Activated CD4-positive, alpha-beta T cell treated with anti-CD3 and anti-CD28 coated beads, Interleukin-10, Interleukin-2, amounts not matched to agents 100 ng/mL and 50 ng/mL, durations not matched to agents 16 hours and 8 hours (primary cell): ENCODE measurements around the gene SRGN.
A peak's percentile ranks its signal among the peaks of the same experiment; 100 is the strongest.
"Not testable (repeated sequence)": the region's sequence is repeated elsewhere in the genome, so short reads cannot be mapped to it uniquely, and the experiment has no call there.

Experiments used
- DNase-seq: peaks from one replicate; pipeline ENCODE4 v3.0.0-alpha.2; 2020

Gene SRGN, protein sequence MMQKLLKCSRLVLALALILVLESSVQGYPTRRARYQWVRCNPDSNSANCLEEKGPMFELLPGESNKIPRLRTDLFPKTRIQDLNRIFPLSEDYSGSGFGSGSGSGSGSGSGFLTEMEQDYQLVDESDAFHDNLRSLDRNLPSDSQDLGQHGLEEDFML

DNA sequence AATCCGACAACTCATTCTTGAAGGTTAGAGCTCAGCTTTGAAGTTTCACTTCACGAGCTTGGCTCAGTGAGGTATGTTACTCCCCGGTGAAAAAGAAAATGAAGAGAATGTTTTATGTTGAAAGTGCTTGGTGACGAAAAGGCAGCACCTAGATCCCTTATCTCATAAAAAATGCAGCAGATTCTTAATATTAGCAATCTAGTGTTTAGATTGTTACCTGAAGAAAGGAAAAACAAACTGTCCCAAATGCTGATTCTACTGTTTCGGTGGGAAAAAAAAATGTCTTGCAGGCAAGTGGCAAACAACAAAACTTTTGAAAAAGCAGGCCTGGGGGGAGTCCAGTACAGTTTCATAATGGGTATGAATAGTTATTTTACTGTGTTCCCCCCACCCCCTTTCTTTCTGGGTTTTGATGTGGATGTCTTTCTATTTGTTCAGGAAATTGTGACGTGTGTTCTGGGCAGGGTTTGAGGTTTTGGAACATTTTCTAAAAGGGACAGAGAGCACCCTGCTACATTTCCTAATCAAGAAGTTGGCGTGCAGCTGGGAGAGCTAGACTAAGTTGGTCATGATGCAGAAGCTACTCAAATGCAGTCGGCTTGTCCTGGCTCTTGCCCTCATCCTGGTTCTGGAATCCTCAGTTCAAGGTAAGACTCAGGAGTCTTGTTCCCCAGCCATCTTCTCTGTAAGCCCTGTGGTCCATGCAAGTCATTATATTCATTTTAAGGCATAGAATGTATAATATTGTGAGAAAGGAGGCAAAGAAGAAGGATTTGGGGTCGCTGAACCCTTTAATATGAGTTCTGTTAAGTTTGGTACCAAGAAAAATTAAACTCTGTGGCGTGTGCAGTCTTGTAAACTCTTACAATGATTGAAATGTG is at the start of gene SRGN:
Gene SRGN (plus strand): TSS at position 514 of the 881 bp plus-strand sequence. CDS start 55 bp downstream, at position 569.
- peak; percentile 96 for DNase-seq

DNA sequence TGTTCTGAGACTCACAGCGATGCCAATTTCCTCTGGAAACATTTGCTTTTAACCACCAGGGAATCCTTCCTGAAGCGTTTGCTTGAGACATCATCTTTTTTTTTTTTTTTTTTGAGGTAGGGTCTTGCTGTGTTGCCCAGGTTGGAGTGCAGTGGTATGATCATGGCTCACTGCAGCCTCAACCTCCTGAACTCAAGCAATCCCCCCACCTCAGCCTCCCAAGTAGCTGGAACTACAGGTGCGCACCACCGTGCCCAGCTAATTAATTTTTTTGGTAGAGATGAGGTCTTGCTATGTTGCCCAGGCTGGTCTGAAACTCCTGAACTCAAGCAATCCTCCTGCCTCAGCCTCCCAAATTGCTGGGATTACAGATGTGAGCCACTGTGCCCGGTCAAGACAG is 47.0 kb upstream of the SRGN start:
- not testable (repeated sequence) for DNase-seq

DNA sequence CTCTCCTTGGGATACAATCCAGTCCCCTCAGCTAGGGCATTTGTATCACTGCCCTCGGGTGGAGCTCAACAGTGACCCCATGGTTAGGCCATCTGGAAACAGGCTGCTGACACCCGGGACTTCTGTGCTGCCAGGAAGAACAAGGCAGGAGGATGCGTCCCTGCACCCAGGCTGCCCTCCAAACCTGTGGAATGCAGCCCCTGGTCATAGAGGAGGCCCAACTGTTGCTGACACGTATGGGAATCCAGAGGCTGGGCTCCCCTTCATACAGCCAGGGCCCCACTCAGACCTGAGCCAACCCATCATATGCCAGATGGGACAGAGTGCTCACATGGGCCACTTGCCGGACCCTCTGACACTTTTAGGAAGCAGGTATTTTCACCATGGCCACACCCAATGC is 45.5 kb upstream of the SRGN start:
- DNase-seq = no peak

DNA sequence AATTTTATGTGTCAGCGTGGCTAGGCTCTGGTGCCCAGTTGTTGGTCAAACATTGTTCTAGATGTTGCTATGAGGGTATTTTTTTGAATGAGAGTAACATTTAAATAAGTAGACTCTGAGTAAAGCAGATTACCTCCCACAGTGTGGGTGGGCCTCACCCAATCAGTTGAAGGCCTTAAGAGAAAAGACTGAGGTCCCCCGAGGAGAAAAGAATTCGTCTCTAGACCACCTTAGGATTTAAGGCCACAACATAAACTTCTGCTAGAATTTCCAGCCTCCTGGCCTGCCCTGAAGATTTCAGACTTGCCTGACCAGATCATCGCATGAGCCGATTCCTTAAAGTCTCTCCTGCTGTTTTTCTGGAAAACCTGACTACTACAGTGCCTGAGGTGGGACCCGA is 45.1 kb upstream of the SRGN start:
- no peak for DNase-seq

DNA sequence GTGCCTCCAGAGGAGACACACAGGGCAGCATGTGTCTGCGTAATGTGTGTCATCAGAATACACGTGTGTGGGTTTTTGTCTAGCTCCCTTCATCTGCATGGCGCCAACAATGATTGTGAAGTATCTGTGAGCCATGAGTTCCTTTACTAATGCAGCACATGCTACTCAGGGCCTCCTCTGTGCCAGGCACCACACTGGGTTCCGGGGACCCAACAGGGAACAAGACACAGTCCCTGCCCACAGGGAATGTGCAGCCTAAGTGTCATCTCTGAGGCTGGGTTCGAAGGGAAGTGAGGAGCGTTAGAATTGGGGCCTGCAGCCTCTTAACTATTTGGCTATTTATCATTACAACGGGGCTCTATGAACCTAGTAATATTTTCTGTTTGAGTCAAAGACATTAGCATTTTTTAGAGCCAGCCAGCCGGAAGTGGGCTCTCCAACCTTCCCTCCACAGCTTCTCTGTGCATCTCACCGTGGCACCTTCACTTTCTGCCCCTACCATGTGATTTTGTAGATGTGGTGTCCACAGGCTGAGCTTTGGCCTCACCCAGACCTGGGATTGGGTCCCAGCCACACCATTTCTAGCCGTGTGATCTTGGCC is 43.9 kb upstream of the SRGN start:
- DNase-seq = peak; percentile 66

DNA sequence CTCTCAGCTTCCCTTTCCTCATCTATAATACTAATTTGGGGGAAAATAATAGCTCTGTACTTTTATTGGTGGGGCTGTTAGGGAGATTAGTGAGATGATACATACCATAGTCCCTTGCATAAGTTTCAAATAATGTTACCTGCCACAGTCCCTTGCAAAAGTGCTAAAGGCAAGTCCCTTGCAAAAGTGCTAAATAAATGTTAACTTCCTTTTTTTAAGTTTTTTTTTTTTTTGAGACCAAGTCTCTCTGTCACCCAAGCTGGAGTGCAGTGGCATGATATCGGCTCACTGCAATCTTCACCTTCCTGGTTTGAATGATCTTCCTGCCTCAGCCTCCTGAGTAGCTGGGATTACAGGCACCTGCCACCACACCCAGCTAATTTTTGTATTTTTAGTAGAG is 43.4 kb upstream of the SRGN start:
- peak; percentile 28 for DNase-seq

DNA sequence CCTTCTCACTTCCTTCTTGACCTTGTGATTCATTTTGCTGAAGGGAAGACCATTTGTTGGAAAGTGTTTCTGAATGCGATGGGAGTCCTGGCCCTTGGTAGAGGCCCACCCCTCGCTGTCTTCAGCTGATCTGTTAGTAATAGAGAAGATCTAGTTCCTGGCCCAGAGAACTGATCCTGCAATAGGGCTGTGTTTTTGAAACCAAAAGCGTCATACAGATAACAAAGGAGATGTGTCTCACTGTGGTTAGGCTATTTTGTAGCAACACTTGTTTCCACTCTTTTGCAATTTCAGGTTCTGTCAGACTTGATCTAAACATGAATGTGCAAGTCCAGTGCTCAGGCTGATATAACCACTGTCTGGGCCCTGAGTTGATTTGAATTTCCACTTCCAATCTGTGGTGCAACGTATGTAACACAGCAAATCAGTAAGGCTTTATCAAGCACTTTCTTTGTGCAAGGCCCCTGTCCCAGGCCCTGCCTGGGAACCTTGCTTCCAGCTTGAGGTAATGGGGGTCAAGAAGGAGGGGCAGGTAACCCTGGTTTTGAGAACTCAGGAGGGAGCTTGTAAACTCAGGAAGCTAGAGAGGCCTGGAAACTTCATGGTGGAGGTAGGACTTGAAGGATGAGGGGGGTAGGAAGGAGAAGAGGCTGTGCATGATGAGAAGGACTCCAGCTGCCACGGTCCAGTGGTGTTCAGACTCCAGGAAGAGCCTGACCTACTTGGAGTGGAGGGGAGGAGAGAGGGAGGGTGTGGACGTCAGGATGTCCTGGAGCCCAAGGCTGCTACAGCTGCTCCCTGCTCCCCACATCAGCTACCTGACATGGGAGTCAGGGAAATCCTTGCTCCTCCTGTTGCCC is 42.2 kb upstream of the SRGN start:
- peak; percentile 93 for DNase-seq

DNA sequence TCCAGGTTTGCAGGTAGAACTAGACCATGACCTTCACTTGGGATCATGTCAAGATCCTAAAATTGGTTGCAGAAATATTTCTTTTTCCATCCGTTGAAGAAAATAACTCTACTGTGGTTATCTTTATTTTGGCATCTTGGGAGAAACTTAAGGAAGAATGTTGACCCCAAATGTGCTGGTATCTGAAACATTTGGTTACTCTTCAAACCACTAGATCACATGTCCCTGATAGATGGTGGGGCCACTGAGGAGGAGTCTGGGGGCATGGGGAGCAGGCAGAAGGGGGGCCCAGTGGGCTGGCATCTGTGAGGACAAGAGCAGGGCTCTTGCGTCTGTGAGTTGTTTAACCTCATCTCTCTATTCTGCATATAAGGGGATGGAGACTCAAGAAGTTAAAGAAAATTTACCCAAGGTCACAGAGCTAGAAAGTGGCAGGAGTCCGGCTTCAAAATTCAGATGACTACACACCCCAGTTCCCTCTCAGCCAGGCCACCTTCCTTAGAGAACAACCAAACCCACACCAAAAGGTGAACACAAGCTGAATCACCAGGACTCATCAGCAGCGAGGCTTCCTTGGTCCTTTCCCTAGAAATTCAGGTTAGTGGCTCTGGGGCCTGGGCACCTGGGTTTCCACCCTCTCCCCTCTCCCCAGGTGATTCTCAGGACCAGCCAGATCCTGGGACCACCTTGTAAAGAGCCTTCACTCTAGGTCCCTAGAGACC is 40.6 kb upstream of the SRGN start:
- DNase-seq = no peak

DNA sequence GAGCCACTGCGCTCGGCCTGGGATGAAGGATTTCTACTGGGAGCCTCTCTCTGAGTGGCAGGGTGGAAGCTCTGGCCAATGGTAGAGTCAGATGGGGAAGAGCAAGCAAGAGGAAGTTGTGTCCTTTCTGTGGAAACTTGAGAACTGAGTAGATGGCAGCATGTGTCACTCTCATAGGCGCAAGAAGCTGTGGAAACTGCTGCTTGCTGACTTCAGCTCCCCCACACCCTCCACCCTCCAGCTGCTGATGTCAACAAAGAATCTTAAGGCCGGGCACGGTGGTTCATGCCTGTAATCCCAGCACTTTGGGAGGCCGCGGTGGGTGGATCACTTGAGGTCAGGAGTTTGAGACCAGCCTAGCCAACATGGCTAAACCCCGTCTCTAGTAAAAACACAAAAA is 39.8 kb upstream of the SRGN start:
- DNase-seq = peak; percentile 71

DNA sequence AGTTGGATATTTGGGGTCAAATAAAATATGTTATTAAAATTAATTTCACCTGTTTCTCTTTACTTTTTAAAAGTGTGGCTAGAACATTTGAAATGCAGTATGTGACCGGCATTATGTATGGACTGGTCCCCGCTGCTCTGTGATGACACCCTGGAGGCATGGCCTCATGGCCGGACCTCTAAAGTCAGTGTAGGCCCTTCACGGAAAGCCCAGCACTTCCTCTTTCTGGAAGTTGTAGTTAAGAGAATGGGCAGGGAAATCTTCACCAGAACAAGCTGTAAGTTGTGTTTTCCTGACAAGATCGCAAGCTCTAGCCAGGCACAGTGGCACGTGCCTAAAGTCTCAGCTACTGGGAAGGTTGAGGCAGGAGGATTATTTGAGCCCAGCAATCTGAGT is 38.3 kb upstream of the SRGN start:
- DNase-seq = no peak

DNA sequence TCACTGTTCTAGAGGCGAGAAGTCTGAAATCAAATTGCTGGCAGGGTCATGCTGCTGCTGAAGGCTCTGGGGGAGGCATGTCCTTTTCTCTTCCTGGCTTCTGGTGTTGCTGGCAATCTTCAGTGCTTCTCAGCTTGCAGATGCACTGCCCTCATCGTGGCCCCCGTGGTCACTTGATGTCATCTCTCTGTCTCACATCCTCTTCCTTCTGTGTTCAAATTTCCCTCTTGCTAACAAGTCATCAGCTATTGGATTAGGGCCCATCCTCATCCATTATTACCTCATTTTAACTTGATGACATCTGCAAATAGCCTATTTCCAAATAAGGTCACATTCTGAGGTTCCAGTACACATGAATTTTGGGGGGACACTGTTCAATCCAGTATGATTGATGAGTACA is 36.6 kb upstream of the SRGN start:
- peak; percentile 39 for DNase-seq

DNA sequence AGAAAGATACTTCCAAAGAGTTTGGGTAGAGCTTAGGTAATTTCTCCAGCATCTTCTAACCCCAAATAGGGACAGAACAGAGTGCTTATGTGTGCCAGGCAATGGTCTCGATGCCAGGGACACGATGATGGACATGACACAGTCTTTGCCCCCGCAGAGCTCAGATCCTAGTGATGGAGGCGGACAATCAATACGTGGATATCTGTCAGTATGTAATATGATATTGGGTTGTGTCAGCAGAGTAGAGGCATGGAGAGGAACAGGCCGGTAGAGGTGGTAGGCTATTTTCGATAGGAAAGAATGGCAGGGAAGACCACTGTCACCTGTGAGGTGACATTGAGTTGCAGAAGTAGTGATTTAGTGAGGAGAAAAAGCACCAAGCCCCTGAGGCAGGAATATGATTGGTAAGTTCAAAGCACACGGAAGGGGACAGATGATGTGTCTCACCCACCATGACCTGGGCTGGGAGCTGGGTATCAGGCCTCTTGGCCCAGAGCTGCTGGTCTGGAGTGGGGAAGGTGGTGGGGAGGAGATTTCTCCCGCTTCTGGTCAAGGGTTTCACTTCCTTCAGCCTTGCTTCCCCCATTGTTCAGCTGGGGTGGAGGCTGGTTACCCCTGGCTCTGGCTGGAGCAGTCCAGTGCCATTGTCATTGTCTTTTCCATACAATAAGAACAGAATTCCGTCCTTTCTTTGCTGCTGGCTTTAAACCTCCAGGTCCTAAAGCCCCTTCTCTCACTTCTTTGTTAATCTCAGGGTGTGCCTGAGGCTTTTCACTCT is 36.0 kb upstream of the SRGN start:
- no peak for DNase-seq

DNA sequence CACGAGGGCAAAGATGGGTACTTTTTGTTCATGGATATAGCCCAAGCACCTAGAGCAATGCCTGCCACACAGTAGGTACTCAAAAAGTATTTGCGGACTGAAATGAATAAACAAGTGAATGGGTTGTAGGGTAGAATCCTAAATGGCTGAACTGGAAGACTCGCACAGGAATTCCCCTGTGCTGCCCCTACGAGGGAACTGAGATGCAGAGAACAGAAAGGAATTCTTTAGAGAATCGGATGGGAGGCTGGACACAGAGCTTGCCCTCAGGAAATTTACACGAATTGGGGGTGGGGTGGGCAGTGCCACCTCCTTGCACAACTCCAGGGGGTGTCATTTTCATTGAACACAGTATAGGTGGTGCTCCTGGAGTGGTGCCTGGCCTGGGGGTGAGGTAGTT is 35.2 kb upstream of the SRGN start:
- DNase-seq = no peak

DNA sequence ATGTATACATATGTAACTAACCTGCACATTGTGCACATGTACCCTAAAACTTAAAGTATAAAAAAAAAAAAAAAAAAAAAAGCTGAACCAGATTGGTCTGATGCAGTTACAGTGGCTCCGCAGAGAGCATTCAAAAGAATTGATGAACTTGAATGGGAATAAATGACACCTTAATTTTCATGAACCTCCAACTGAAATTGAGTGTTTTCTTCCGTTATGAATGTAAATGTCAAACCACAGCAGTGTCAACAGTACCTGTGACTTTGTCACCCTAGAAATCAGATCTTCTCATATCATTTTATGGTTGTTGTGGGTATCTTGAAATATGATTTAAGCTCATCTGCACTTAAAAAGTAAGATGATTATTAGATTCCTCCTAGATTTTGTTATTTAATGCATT is 32.7 kb upstream of the SRGN start:
- peak; percentile 74 for DNase-seq

DNA sequence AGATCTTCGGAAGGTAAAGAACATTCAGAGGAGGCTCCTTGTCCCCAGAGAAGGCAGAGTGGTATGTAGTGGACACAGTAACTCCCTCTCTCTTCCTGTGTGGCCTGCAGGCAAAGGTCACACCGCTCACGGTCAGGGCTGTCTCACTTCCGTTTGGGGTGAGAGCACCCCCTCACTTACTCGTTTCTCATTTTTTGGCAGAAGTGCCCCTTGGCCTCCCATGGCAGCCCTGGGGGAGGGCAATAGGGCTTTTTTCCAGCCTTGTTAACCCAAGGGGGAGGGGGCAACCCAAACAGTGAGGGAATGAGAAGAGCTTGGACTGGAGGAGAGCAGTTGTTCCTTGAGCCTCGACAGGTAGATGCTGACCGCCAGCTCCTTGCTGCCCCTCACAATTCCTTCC is 31.8 kb upstream of the SRGN start:
- peak; percentile 21 for DNase-seq

DNA sequence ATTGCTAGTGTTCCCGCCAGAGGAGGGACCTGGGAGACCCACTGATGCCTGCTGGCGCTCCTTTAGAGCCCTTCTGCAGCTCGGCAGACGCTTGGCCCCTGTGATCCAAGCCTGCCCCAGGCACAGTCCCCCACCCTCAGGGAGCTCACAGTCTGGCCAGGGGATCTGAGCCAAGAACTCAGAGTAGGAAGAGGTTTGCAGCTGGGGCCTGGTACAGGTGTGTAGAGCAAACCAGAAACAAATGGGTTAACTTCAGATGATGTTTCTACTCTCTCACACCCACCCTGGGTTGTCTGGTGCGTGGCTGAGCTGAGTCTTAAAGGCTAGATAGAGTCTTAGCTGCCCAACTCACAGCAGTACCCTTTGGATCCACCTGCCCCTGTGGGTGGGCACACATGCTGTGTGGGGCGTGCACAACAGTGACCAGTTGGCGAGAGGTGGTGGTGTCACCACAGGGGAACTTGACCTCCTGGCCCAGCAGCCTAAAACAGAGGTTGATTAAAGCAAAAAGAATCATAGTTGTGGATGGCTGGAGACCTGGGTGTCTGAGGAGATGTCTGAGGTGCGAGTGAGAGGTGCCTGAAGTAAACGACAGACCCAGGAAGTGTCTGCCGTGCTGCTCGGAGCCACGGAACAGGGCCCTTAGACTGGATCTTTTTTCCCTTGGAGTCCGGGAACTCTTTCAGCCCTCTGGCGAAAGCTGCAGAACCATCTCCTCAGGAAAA is 31.2 kb upstream of the SRGN start:
- no peak for DNase-seq

DNA sequence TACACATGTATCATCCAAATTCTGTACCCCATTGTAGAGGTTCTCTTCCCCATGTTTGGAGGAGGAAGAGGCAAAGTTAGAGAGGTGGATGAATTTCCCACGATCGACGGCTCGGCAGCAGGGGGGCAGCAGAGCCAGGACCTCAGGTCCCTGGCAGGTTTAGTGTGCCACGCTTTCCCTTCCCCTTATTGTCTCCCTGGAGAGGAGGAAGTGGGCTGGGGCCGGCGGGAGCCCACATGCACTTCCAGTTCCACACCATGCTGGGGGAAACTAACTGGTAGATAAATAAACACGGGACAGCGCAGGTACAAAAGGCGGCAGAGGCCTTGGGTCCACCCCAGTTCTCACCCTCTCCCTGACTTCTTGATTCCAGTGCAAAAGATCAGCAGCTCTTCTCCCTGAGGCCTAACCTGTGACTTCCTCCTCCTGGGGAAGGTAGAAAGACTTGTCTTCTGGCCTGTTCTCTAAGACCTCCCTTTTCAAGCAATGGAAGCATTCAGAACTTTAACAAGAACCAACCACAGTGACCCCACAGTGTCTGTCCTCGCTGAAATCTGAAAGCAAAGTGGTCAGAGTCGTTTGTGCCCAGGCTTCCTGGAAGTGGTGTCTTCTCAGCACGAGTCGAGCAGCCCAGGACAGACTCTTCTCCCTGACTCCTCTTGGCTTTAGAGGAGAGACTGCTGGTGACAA is 30.5 kb upstream of the SRGN start:
- DNase-seq = peak; percentile 40

DNA sequence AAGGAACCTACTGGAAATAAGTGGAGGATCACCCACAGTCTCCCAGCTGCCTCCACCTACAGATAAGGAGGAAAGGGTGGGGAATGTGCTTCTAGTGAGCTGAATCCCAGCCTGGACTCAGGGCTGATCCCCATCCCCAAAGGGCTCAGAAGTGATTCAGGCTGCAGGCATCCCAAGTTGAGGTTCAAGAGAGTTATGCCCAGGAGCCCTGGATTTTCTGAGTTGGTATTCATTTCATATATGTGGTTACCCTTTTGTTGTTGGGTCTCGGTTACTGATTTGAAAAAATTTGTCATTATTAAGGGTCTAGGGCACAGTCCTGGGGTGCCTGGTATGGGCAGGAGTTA is 30.0 kb upstream of the SRGN start:
- no peak for DNase-seq

DNA sequence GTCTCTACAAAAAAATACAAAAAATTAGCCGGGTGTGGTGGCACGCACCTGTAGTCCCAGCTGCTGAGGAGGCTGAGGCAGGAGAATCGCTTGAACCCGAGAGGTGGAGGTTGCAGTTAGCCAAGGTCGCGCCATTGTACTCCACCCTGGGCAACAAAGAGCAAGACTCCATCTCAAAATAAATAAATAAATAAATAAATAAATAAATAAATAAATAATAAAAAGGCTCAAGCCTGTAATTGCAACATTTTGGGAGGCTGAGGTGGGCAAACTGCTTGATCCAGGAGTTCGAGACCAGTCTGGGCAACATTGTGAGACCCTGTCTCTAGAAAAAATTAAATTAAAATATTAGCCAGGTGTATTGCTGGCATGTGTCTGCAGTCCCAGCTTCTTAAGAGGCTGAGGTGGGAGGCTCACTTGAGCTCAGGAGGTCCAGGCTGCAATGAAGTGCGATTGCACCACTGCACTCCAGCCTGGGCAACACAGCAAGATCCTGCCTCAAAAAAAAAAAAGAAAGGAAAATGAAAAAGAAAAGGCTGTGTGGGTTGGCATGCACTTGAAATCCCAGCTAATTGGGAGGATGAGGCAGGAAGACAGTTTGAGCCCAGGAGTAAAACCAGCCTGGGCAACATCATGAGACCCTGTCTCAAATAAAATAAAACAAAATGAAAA is 27.6 kb upstream of the SRGN start:
- no peak for DNase-seq
